ENCODE measurements around the gene KDM1A. TPM values are rescaled to one million over a fixed set of nuclear protein-coding genes. Genes with fewer than 3 reads are reported as not detected.
A peak's percentile ranks its signal among the peaks of the same experiment; 100 is the strongest.

The KDM1A gene
- total and polyA plus RNA-seq, 2 of the 13 experiments (the other 11 are each of a cell fraction or from before 2014, with no cell fraction given): 81.3 to 173 TPM

DNA sequence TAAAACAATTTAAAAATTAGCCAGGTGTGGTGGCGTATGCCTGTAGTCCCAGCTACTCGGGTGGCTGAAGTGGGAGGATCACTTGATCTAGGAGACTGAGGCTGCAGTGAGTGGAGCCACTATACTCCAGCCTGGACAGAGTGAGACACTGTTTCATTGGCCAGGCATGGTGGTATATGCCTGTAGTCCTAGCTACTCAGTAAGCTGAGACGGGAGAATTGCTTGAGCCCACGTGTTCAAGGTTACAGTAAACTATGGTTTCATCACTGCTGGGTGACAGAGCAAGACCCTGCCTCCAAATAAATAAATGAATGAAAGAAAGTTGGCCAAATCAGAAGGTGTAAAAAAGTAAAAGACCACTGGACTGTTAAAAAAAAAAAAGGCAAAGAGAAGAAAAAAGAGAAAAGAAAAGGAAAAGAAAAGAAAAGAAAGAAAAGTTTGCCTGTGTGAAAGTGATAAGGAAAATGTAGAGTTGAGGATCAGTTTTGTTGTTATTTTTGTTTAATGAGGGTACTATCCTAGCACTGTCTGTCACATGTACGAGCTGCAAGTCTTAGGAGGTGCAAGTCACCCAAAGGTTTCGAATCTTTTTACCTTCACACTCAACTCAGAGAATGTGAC, 97.1 kb downstream of the KDM1A start (continued):
- TF ChIP-seq, protein P1, sequence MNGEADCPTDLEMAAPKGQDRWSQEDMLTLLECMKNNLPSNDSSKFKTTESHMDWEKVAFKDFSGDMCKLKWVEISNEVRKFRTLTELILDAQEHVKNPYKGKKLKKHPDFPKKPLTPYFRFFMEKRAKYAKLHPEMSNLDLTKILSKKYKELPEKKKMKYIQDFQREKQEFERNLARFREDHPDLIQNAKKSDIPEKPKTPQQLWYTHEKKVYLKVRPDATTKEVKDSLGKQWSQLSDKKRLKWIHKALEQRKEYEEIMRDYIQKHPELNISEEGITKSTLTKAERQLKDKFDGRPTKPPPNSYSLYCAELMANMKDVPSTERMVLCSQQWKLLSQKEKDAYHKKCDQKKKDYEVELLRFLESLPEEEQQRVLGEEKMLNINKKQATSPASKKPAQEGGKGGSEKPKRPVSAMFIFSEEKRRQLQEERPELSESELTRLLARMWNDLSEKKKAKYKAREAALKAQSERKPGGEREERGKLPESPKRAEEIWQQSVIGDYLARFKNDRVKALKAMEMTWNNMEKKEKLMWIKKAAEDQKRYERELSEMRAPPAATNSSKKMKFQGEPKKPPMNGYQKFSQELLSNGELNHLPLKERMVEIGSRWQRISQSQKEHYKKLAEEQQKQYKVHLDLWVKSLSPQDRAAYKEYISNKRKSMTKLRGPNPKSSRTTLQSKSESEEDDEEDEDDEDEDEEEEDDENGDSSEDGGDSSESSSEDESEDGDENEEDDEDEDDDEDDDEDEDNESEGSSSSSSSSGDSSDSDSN (CRISPR knock-in tag; IDR thresholded peaks at IDR 0.05): no peak
- TF ChIP-seq, protein P2, sequence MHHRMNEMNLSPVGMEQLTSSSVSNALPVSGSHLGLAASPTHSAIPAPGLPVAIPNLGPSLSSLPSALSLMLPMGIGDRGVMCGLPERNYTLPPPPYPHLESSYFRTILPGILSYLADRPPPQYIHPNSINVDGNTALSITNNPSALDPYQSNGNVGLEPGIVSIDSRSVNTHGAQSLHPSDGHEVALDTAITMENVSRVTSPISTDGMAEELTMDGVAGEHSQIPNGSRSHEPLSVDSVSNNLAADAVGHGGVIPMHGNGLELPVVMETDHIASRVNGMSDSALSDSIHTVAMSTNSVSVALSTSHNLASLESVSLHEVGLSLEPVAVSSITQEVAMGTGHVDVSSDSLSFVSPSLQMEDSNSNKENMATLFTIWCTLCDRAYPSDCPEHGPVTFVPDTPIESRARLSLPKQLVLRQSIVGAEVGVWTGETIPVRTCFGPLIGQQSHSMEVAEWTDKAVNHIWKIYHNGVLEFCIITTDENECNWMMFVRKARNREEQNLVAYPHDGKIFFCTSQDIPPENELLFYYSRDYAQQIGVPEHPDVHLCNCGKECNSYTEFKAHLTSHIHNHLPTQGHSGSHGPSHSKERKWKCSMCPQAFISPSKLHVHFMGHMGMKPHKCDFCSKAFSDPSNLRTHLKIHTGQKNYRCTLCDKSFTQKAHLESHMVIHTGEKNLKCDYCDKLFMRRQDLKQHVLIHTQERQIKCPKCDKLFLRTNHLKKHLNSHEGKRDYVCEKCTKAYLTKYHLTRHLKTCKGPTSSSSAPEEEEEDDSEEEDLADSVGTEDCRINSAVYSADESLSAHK (CRISPR knock-in tag; IDR thresholded peaks at IDR 0.05; ENCODE audit: borderline replicate concordance): no peak
- TF ChIP-seq ZFAT (CRISPR knock-in tag; conservative IDR thresholded peaks at IDR 0.05) (no peak), ZNF121 (CRISPR knock-in tag; IDR thresholded peaks at IDR 0.05) (peak; percentile 58), ZNF326 (CRISPR knock-in tag; IDR thresholded peaks at IDR 0.05; ENCODE audit: borderline replicate concordance) (no peak), ZNF253 (CRISPR knock-in tag; IDR thresholded peaks at IDR 0.05; ENCODE audit: borderline replicate concordance) (no peak), TBL1XR1 (IDR thresholded peaks at IDR 0.05; ENCODE audit: borderline replicate concordance, low read length, partially characterized antibody) (no peak), CEBPG (CRISPR knock-in tag; IDR thresholded peaks at IDR 0.05) (peak; percentile 61; the same call in 1 of the 2 replicates), KLF13 (CRISPR knock-in tag; IDR thresholded peaks at IDR 0.05) (no peak), ZNF207 (IDR thresholded peaks at IDR 0.05; ENCODE audit: borderline replicate concordance) (no peak), YEATS2 (CRISPR knock-in tag; IDR thresholded peaks at IDR 0.05; ENCODE audit: borderline replicate concordance) (no peak), ZNF891 (CRISPR knock-in tag; IDR thresholded peaks at IDR 0.05) (no peak), ZMYM4 (CRISPR knock-in tag; IDR thresholded peaks at IDR 0.05) (peak; percentile 6; the same call in 1 of the 2 replicates), SP5 (CRISPR knock-in tag; IDR thresholded peaks at IDR 0.05; ENCODE audit: borderline replicate concordance, low read depth) (no peak), POLR2A (IDR thresholded peaks at IDR 0.05; ENCODE audit: insufficient read depth in 1 of 2, low read depth in 2 of 2, low read length in 2 of 2) (no peak), ERF (CRISPR knock-in tag; IDR thresholded peaks at IDR 0.05) (peak; percentile 27; the same call in 1 of the 2 replicates), TEAD3 (CRISPR knock-in tag; optimal IDR thresholded peaks at IDR 0.05; ENCODE audit: borderline replicate concordance) (peak; percentile 7), ZFP41 (CRISPR knock-in tag; IDR thresholded peaks at IDR 0.05; ENCODE audit: borderline replicate concordance) (no peak), ZNF761 (CRISPR knock-in tag; conservative IDR thresholded peaks at IDR 0.05) (no peak)
- TF ChIP-seq, protein P3, sequence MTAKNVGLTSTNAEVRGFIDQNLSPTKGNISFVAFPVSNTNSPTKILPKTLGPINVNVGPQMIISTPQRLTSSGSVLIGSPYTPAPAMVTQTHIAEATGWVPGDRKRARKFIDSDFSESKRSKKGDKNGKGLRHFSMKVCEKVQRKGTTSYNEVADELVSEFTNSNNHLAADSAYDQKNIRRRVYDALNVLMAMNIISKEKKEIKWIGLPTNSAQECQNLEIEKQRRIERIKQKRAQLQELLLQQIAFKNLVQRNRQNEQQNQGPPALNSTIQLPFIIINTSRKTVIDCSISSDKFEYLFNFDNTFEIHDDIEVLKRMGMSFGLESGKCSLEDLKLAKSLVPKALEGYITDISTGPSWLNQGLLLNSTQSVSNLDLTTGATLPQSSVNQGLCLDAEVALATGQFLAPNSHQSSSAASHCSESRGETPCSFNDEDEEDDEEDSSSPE (CRISPR knock-in tag; IDR thresholded peaks at IDR 0.05): no peak
- TF ChIP-seq, protein P4, sequence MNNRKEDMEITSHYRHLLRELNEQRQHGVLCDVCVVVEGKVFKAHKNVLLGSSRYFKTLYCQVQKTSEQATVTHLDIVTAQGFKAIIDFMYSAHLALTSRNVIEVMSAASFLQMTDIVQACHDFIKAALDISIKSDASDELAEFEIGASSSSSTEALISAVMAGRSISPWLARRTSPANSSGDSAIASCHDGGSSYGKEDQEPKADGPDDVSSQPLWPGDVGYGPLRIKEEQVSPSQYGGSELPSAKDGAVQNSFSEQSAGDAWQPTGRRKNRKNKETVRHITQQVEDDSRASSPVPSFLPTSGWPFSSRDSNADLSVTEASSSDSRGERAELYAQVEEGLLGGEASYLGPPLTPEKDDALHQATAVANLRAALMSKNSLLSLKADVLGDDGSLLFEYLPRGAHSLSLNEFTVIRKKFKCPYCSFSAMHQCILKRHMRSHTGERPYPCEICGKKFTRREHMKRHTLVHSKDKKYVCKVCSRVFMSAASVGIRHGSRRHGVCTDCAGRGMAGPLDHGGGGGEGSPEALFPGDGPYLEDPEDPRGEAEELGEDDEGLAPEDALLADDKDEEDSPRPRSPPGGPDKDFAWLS (CRISPR knock-in tag; IDR thresholded peaks at IDR 0.05; ENCODE audit: borderline replicate concordance): no peak
- TF ChIP-seq, protein P5, sequence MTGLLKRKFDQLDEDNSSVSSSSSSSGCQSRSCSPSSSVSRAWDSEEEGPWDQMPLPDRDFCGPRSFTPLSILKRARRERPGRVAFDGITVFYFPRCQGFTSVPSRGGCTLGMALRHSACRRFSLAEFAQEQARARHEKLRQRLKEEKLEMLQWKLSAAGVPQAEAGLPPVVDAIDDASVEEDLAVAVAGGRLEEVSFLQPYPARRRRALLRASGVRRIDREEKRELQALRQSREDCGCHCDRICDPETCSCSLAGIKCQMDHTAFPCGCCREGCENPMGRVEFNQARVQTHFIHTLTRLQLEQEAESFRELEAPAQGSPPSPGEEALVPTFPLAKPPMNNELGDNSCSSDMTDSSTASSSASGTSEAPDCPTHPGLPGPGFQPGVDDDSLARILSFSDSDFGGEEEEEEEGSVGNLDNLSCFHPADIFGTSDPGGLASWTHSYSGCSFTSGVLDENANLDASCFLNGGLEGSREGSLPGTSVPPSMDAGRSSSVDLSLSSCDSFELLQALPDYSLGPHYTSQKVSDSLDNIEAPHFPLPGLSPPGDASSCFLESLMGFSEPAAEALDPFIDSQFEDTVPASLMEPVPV (CRISPR knock-in tag; IDR thresholded peaks at IDR 0.05): no peak

Measured in HepG2 (cell line).